Measurements from ENCODE around the gene TRUB2.

DNA sequence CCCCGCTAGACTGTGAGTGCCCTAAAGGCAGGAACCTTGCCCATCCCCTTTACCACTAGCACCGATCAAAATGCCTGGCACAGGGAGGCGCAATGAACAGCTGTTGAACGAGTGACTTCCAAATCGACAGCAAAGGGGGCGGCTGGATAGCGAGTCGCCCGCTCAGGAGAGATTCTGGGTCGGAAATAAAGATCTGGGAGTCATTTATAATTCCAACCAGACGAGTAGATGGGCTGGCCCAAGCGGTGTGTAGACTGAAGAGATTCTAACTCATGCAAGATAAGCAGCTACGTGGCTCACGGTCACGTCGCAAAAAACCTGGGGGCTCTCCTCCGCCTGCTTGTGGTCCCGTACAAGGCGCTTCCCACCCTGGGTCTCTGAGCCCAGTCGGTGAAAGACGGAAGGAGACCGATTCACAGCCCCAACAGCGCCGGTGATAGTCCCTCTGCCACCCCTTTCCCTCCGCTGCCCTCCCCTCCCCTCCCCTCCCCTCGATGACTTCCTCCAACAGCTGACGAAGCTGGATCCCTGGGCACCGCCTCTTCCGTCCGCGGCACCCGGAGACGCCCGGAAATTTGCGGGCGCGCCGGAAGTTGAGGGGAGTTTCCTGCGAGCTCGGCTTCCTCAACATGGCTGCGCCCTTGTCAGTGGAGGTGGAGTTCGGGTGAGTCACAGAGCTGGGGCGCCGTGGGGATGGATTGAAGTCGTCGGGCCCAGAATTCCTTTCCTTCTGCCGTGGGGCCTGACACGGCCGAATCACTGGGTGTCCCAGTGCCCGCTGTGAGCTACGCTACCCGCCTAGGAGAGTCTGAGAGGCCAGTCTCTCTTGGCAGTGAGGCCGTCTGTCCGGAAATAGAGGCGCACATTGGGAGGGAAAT is 48.7 kb upstream of the TRUB2 start, which contains the start of gene URM1:
- TF ChIP-seq, protein P1, sequence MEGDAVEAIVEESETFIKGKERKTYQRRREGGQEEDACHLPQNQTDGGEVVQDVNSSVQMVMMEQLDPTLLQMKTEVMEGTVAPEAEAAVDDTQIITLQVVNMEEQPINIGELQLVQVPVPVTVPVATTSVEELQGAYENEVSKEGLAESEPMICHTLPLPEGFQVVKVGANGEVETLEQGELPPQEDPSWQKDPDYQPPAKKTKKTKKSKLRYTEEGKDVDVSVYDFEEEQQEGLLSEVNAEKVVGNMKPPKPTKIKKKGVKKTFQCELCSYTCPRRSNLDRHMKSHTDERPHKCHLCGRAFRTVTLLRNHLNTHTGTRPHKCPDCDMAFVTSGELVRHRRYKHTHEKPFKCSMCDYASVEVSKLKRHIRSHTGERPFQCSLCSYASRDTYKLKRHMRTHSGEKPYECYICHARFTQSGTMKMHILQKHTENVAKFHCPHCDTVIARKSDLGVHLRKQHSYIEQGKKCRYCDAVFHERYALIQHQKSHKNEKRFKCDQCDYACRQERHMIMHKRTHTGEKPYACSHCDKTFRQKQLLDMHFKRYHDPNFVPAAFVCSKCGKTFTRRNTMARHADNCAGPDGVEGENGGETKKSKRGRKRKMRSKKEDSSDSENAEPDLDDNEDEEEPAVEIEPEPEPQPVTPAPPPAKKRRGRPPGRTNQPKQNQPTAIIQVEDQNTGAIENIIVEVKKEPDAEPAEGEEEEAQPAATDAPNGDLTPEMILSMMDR (IDR thresholded peaks at IDR 0.05): no peak
- no peak for TF ChIP-seq EP300 (IDR thresholded peaks at IDR 0.05)
- peak; percentile 73 to 94 (median 80) for TF ChIP-seq POLR2AphosphoS5 (IDR thresholded peaks at IDR 0.05)
- peak in 2 of 4 donors; percentile 86 to 89 for TF ChIP-seq POLR2A (IDR thresholded peaks at IDR 0.05)

Data from stomach (tissue), 4 donors.